Measurements from ENCODE around the gene SCO2. TPM values are rescaled to one million over a fixed set of nuclear protein-coding genes. Genes with fewer than 3 reads are reported as not detected.
"Not testable (repeated sequence)": the region's sequence is repeated elsewhere in the genome, so short reads cannot be mapped to it uniquely, and the experiment has no call there.

Gene SCO2
- total RNA-seq, 2 donors from 2014 or later: 5.5 to 5.7 TPM

- intact Hi-C loops (cut with DNase I, micrococcal nuclease): no loop called here
- DNase-seq (no peak), ATAC-seq (no peak)
Measured at GRCh38 chr22:50535113-50535512, 9.7 kb upstream of the SCO2 start.

GRCh38 chr22:50533856-50534711 is 8.7 kb upstream of the SCO2 start:
- intact Hi-C loops (cut with DNase I, micrococcal nuclease); ATAC-seq; DNase-seq: not testable (repeated sequence)

DNA sequence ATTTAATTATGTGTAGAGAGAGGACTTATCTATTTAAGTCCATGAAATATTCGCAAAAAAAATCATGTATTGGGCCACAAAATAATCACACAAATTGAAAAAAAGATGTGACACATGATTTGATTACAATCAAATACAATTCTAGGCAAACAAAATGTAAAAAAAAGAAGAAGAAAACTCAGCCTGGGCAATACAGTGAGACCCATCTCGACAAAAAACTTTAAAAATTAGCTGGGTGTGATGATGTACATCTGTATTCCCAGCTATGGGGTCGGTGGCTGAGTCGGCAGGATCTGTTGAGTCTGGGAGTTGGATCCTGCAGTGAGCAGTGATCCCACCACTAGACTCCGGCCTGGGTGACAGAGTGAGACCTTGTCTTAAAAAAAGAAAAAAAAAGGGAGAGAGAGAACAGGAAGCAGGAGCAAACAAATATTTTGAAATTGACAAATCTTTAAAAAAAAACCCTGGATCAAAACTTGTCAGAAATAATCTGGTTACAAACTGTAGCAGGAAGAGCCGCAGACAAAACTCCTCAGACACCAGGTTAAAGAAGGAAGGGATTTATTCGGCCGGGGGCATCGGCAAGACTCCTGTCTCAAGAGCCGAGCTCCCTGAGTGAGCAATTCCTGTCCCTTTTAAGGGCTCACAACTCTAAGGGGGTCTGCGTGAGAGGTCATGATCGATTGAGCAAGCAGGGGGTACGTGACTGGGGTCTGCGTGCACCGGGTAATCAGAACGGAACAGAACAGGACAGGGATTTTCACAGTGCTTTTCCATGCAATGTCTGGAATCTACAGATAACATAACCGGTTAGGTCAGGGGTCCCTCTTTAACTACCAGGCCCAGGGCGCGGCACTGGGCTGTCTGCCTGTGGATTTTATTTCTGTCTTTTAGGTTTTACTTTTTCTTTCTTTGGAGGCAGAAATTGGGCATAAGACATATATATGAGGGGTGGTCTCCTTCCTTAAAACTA is 7.7 kb upstream of the SCO2 start:
- intact Hi-C loops (cut with DNase I, micrococcal nuclease): no loop called here
- ATAC-seq (no peak), DNase-seq (no peak)

DNA sequence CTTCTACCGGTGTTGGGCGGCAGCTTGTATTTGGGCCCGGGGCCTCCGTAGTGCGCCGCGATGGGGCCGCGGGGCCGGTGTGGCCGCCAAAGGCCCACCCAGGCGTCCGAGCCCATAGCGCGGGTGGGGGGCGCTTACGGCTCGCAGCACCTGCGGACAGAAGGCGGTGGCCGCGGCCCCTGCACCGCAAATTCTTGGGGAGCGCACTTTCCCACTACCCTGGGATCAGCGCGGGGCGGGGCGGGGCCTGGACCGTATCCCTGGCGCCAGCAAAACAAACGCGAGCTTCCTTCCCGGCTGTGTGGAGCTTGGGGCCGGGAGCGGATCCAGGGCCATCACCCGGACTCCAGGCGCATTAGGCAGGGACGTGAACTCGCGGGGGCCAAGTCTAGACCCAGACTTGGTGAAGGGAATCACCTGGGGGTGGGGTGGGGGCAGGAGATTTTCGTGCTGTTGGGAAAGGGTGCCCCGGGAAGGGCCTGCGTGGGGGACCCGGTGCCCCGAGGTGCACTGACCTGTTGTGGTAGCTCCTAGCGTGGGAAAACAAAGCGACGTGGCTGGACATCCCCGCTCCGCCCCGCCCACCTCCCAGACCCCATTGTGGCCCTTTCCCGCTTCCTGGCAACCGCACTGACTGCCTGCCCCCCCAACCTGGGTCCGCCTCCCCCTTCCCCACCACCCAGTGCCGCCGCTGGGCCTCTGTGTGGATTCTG is 6.7 kb upstream of the SCO2 start:
- ATAC-seq: peak; percentile 42
- intact Hi-C loops (cut with DNase I, micrococcal nuclease): no loop called here
- DNase-seq: peak; percentile 79 to 86

GRCh38 chr22:50531546-50531961 is 6.2 kb upstream of the SCO2 start:
- peak; percentile 44 for ATAC-seq
- intact Hi-C loops (cut with DNase I, micrococcal nuclease): no loop called here
- DNase-seq: peak; percentile 64 to 78

DNA sequence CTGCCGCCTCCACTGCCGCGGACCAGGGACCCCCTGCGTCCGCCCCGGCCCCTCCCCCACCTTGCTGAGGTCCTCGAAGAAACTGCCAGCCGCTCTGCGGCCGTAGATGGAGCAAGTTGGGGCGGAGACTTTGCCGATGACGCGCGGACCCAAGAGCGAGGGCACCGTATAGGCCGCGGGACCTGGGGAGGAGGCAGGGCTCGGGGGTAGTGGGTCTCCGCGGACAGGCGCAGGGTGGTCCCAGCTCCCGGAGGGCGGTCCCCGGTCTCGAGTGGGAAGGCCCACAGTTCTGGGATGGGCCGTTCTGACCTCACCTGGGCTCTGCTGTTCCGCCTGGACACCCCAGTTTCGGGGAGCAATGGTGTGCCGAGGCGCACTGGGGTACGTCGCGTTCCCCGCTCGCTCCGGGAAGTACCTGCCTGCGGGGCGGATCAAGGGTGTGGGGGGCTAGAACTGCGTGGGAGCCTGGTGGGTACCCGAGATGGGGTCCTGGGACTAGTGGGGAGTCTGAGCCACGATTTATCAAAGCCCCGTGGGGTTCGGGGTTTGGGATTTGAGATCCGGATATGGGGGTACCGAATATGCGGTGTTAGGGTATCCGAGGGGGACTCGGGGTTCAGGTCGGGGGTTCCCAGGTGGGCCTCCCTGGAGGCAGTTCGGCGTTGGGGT is 5.6 kb upstream of the SCO2 start:
- intact Hi-C loops (cut with DNase I, micrococcal nuclease): no loop called here
- DNase-seq (peak; percentile 92 to 94), ATAC-seq (peak; percentile 59)

GRCh38 chr22:50530580-50530876 is 5.1 kb upstream of the SCO2 start:
- DNase-seq (no peak), ATAC-seq (peak; percentile 2)
- intact Hi-C loops (cut with DNase I, micrococcal nuclease): no loop called here

DNA sequence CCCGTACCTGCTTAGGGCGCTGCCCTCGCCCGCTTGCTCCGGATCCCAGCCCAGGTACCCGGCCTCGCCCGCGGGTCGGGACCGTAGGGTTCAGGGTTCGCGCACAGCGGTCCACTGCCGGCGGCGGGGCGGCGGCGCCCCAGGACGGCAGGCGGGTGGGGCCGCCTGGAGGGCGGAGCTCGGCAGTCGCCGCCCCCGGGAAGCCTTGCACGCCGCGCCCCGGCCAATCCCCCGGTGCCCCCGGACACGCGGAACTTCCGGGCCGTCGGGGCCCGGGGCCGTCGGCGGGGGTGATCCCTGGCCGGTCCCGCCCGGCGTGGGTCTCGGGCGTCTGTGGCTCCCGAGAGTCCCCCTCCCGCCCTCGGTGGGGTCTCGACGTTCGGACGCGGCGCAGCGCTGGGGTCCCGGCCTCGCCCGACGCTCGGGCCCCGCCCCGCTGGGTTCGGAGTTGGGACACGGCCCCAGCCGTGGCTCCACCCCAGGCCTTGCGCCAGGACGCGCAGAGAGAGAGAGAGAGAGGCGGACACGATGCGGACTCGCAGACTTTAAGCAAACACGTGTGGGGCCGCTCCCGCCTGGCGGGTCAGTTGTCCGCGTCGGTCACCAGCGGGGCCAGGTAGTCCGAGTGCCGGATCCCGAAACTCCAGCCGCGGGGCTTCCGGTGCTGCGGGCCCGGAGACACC is 4.6 kb upstream of the SCO2 start, which contains the start of gene TYMP:
Gene TYMP, minus strand, starts transcription at position 116 of the 683 bp plus-strand sequence. CDS start 303 bp downstream, outside the sequence.
- intact Hi-C loops (cut with DNase I, micrococcal nuclease): no loop called here
- DNase-seq (peak; percentile 87 to 88), ATAC-seq (peak; percentile 55)

- ATAC-seq (no peak), DNase-seq (peak in 1 of 2 donors; percentile 49)
- intact Hi-C loops (cut with DNase I, micrococcal nuclease): no loop called here
Measured at GRCh38 chr22:50529416-50529896, 4.1 kb upstream of the SCO2 start.

GRCh38 chr22:50528682-50529415 is 3.5 kb upstream of the SCO2 start:
- DNase-seq: no peak
- no peak for ATAC-seq
- intact Hi-C loops (cut with DNase I, micrococcal nuclease): no loop called here

DNA sequence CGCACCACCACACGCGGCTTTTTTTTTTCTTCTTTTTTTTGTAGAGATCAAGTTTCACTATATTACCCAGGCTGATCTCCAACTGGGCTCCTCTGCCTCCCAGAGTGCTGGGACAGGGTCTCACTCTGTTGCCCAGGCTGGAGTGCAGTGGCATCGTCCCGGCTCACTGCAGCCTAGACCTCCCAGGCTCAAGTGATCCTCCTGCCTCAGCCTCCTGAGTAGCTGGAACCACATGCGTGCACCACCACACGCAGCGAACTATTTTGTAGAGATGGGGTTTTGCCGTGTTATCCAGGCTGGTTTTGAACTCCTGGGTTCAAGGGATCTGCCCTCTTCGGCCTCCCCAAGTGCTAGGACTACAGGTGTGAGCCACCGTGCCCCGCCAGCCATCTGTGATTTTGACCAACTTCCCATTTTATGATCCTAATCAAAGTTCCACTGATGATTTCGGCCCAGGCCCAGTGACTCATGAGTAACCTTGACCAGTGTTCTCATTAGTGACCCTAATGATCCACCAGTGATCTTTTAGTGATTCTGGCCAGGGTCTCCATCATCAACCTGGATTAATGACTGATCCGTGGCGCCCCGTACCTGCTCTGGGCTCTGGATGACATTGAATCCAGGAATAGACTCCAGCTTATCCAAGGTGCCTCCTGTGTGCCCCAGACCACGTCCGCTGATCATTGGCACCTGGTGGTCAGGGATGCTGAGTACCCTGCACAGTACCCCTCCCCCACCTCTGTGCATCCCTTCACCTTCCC is 2.7 kb upstream of the SCO2 start:
- DNase-seq: no peak
- intact Hi-C loops (cut with DNase I, micrococcal nuclease): no loop called here
- no peak for ATAC-seq

- DNase-seq (peak; percentile 61 to 79), ATAC-seq (no peak)
- intact Hi-C loops (cut with DNase I, micrococcal nuclease): no loop called here
Measured at GRCh38 chr22:50526834-50527801, 1.7 kb upstream of the SCO2 start.

- peak; percentile 87 to 89 for DNase-seq
- peak; percentile 26 for ATAC-seq
- intact Hi-C loops (cut with DNase I, micrococcal nuclease): no loop called here
Measured at GRCh38 chr22:50526108-50526833, 873 bp upstream of the SCO2 start.

DNA sequence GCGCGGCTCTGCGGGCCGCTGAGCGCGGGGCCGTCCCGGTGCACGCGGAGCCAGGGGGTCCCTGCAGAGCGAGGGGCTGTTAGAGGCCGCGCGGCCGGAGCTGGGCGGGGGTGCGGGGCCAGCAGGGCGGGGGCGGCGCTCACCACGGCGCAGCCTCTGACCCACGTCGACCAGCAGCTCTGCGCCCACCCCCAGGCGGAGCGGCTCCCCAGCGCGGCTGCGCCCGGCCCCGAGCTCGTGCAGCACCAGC is 385 bp upstream of the SCO2 start:
- intact Hi-C loops (cut with DNase I, micrococcal nuclease): no loop called here
- no peak for ATAC-seq
- no peak for DNase-seq

- peak; percentile 81 to 82 for DNase-seq
- intact Hi-C loops (cut with DNase I, micrococcal nuclease): no loop called here
- ATAC-seq: peak; percentile 57
Measured at GRCh38 chr22:50524676-50525103, 708 bp downstream of the SCO2 start.
